HL-60 (cell line): Measurements from ENCODE around the gene STARD4.

ENCODE experiments used
- POLR2AphosphoS5 ChIP-seq: IDR thresholded peaks from 2 replicates; pipeline ENCODE4 v1.6.1; 2012; ENCODE audit warnings: low read depth
- REST ChIP-seq: IDR thresholded peaks from 2 replicates; pipeline ENCODE4 v1.6.1; 2012; ENCODE audit warnings: low read depth; ENCODE audit not compliant: insufficient replicate concordance
- TF ChIP-seq, protein P1 (sequence below): IDR thresholded peaks from one replicate; pipeline ENCODE4 v1.5.1; 2011; ENCODE audit warnings: low read length, control low read depth, inconsistent platforms; ENCODE audit not compliant: insufficient read depth

- TF ChIP-seq, protein P1, sequence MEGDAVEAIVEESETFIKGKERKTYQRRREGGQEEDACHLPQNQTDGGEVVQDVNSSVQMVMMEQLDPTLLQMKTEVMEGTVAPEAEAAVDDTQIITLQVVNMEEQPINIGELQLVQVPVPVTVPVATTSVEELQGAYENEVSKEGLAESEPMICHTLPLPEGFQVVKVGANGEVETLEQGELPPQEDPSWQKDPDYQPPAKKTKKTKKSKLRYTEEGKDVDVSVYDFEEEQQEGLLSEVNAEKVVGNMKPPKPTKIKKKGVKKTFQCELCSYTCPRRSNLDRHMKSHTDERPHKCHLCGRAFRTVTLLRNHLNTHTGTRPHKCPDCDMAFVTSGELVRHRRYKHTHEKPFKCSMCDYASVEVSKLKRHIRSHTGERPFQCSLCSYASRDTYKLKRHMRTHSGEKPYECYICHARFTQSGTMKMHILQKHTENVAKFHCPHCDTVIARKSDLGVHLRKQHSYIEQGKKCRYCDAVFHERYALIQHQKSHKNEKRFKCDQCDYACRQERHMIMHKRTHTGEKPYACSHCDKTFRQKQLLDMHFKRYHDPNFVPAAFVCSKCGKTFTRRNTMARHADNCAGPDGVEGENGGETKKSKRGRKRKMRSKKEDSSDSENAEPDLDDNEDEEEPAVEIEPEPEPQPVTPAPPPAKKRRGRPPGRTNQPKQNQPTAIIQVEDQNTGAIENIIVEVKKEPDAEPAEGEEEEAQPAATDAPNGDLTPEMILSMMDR = no peak
- TF ChIP-seq REST (no peak), POLR2AphosphoS5 (no peak)
Measured at GRCh38 chr5:111511174-111511830, 1.0 kb downstream of the STARD4 start.
